ENCODE results near the gene CASK. TPM values are rescaled to one million over a fixed set of nuclear protein-coding genes. Genes with fewer than 3 reads are reported as not detected.

Gene CASK
- total RNA-seq, 1 experiment from 2014 or later = 33.5 TPM

- ChIA-PET CTCF (no interaction called here), POLR2A (ENCODE audit: low non-redundant PET) (no interaction called here)
- DNase-seq (ENCODE audit: low spot score) = no peak
- Histone ChIP-seq H3K36me3 (ENCODE audit: insufficient read depth, low read length, poor library complexity, severe bottlenecking) (no peaks in the 10 kb centered on the region), H3K27ac (ENCODE audit: low read depth, low read length, poor library complexity, severe bottlenecking) (no peak overlapping the region), H3K27me3 (replicated peaks; ENCODE audit: insufficient read depth, low read depth, low read length, poor library complexity) (peaks cover 3% of the 10 kb centered on the region), H3K9me3 (ENCODE audit: low read depth, low read length, poor library complexity, severe bottlenecking) (no peaks in the 10 kb centered on the region), H3K4me1 (ENCODE audit: insufficient read depth, low read length, poor library complexity, severe bottlenecking) (no peaks in the 10 kb centered on the region), H3K4me3 (ENCODE audit: low read depth, low read length, poor library complexity, severe bottlenecking) (no peak overlapping the region)
- TF ChIP-seq EZH2 (IDR thresholded peaks at IDR 0.05; ENCODE audit: borderline replicate concordance, low read depth, low read length, poor library complexity, severe bottlenecking) (no peak), CTCF (conservative IDR thresholded peaks at IDR 0.05; ENCODE audit: low read depth, low read length) (no peak)
- no TSS peak for BruUV-seq (replicated peaks)
- intact Hi-C loops (cut with micrococcal nuclease; ENCODE audit: unreplicated experiment) = no loop called here
Observed at GRCh38 chrX:41528784-41529183, 394.6 kb downstream of the CASK start.

DNA sequence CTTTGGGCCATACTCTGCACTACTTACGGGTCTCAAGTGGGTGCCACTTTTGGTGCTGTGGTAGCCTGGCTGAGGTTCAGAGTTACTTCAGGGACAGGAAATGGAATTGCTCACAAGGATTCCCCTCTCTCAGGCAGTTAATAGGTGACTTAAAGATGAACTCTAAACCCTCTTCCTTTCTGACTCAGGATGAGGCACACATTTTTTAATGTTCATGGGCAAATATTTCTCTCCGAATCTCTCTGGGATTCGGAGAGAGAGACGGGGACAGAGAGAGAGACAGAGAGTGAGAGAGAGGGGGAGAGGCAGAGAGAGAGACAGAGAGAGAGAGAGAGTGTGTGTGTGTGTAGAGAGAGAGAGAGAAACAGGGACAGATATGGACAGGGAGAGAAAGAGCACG lies 396.4 kb downstream of the CASK start:
- Histone ChIP-seq H3K36me3 (ENCODE audit: insufficient read depth, low read length, poor library complexity, severe bottlenecking) (no peaks in the 10 kb centered on the region), H3K27ac (ENCODE audit: low read depth, low read length, poor library complexity, severe bottlenecking) (no peak overlapping the region), H3K4me1 (ENCODE audit: insufficient read depth, low read length, poor library complexity, severe bottlenecking) (no peaks in the 10 kb centered on the region), H3K4me3 (ENCODE audit: low read depth, low read length, poor library complexity, severe bottlenecking) (no peak overlapping the region), H3K27me3 (replicated peaks; ENCODE audit: insufficient read depth, low read depth, low read length, poor library complexity) (no peaks in the 10 kb centered on the region), H3K9me3 (ENCODE audit: low read depth, low read length, poor library complexity, severe bottlenecking) (no peaks in the 10 kb centered on the region)
- ChIA-PET POLR2A (ENCODE audit: low non-redundant PET) (no interaction called here), CTCF (no interaction called here)
- DNase-seq (ENCODE audit: low spot score) = no peak
- intact Hi-C loops (cut with micrococcal nuclease; ENCODE audit: unreplicated experiment) = no loop called here
- no TSS peak for BruUV-seq (replicated peaks)
- TF ChIP-seq EZH2 (IDR thresholded peaks at IDR 0.05; ENCODE audit: borderline replicate concordance, low read depth, low read length, poor library complexity, severe bottlenecking) (no peak), CTCF (conservative IDR thresholded peaks at IDR 0.05; ENCODE audit: low read depth, low read length) (no peak)

GRCh38 chrX:41526271-41526670 lies 397.1 kb downstream of the CASK start:
- POLR2A ChIA-PET (ENCODE audit: low non-redundant PET) = no interaction called here

More at GRCh38 chrX:41526271-41526670, 397.1 kb downstream of the CASK start:
- no peaks in the 10 kb centered on the region for H3K36me3 ChIP-seq (ENCODE audit: insufficient read depth, low read length, poor library complexity, severe bottlenecking)
- no peak for DNase-seq (ENCODE audit: low spot score)
- H3K27ac ChIP-seq (ENCODE audit: low read depth, low read length, poor library complexity, severe bottlenecking) = no peak overlapping the region
- intact Hi-C loops (cut with micrococcal nuclease; ENCODE audit: unreplicated experiment) = no loop called here
- H3K27me3 ChIP-seq (replicated peaks; ENCODE audit: insufficient read depth, low read depth, low read length, poor library complexity) = no peaks in the 10 kb centered on the region
- no peaks in the 10 kb centered on the region for H3K9me3 ChIP-seq (ENCODE audit: low read depth, low read length, poor library complexity, severe bottlenecking)
- TF ChIP-seq CTCF (conservative IDR thresholded peaks at IDR 0.05; ENCODE audit: low read depth, low read length) (no peak), EZH2 (IDR thresholded peaks at IDR 0.05; ENCODE audit: borderline replicate concordance, low read depth, low read length, poor library complexity, severe bottlenecking) (no peak)
- CTCF ChIA-PET = no interaction called here
- no TSS peak for BruUV-seq (replicated peaks)
- no peaks in the 10 kb centered on the region for H3K4me1 ChIP-seq (ENCODE audit: insufficient read depth, low read length, poor library complexity, severe bottlenecking)
- H3K4me3 ChIP-seq (ENCODE audit: low read depth, low read length, poor library complexity, severe bottlenecking) = no peak overlapping the region

All from A673 (cell line).